SKM-1 treated with dmso at 0.1 percent for 144 hours (cell line): ENCODE measurements around the gene MESP2.

Source experiments
- DNase-seq: peaks from one replicate; lab custom pipeline; 2025; ENCODE audit not compliant: unreplicated experiment; lab: John Stamatoyannopoulos, UW

The MESP2 gene

GRCh38 chr15:89799011-89799911, 23.1 kb downstream of the MESP2 start:
- no peak for DNase-seq

GRCh38 chr15:89799918-89800498, 23.9 kb downstream of the MESP2 start:
- DNase-seq = no peak

GRCh38 chr15:89801471-89802195, 25.5 kb downstream of the MESP2 start:
- DNase-seq = no peak

- DNase-seq = no peak
These were observed 26.2 kb downstream of the MESP2 start for GRCh38 chr15:89802231-89802928.

GRCh38 chr15:89802986-89803824, 27.1 kb downstream of the MESP2 start:
- no peak for DNase-seq

- no peak for DNase-seq
These were observed 28.0 kb downstream of the MESP2 start for GRCh38 chr15:89803941-89804800.

GRCh38 chr15:89805241-89806209, 29.4 kb downstream of the MESP2 start:
- DNase-seq = no peak

GRCh38 chr15:89806210-89806558, 30.1 kb downstream of the MESP2 start:
- no peak for DNase-seq

- no peak for DNase-seq
These were observed 30.7 kb downstream of the MESP2 start for GRCh38 chr15:89806559-89807550.

- no peak for DNase-seq
These were observed 31.6 kb downstream of the MESP2 start for GRCh38 chr15:89807689-89808088.

GRCh38 chr15:89808160-89808870, 32.2 kb downstream of the MESP2 start:
- no peak for DNase-seq

- DNase-seq = no peak
These were observed 33.1 kb downstream of the MESP2 start for GRCh38 chr15:89809093-89809786.

- DNase-seq = no peak
These were observed 33.6 kb downstream of the MESP2 start for GRCh38 chr15:89809787-89810148.

GRCh38 chr15:89810837-89811236, 34.7 kb downstream of the MESP2 start:
- DNase-seq = no peak

GRCh38 chr15:89812011-89812846, 36.1 kb downstream of the MESP2 start:
- no peak for DNase-seq
